HG02852 (cell line): Measurements from ENCODE around the gene ATP10D.

Source experiments
- ATAC-seq: cut with Tn5 transposase; IDR thresholded peaks from one replicate; pipeline ENCODE4 v1.9.1; 2021; ENCODE audit warnings: mild to moderate bottlenecking, moderate library complexity; ENCODE audit not compliant: unreplicated experiment

ATP10D gene

DNA sequence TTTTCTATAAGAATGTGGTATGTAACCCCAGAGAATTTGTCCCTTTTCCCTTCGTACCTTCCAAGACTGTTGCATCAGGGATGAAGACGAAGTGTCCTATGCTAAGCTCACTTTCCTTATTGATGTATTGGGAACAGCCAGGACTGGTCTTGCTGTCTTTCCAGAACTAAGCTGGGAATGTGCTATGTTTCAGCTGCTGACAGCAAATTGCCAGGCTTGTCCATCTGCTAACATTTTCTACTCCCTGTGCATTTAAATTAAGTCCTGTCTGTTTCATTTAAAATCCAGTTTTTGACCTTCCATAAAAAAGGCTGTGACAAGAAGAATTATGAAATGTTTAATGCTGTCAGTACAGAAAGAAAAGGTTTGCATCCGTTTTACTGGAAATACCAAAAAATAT is 87.9 kb downstream of the ATP10D start:
- ATAC-seq: no peak

GRCh38 chr4:47577779-47578553 is 92.9 kb downstream of the ATP10D start:
- ATAC-seq: no peak

GRCh38 chr4:47579235-47579634 is 94.2 kb downstream of the ATP10D start:
- ATAC-seq: no peak

DNA sequence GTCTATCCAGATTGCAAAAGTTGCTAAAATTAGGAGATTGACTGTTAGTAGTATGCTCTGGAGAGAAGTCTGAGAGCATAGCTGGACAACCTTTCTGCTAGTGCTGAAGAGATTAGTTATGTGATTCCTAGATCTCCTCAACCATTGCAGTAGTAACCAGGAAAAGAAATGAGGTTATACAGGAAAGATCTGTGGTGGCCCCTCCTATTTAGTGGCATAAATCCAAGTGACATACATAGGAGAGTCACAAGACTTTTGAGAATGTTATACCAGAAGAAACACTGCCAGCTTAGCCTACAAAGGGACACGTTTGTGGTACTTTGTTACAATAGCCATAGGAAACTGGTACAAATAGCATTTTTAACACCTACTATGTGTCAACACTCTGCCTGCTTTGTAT is 105.2 kb downstream of the ATP10D start:
- ATAC-seq: no peak

- no peak for ATAC-seq
Measured at GRCh38 chr4:47597696-47598095, 112.6 kb downstream of the ATP10D start.

GRCh38 chr4:47598320-47598719 is 113.2 kb downstream of the ATP10D start:
- ATAC-seq: no peak

DNA sequence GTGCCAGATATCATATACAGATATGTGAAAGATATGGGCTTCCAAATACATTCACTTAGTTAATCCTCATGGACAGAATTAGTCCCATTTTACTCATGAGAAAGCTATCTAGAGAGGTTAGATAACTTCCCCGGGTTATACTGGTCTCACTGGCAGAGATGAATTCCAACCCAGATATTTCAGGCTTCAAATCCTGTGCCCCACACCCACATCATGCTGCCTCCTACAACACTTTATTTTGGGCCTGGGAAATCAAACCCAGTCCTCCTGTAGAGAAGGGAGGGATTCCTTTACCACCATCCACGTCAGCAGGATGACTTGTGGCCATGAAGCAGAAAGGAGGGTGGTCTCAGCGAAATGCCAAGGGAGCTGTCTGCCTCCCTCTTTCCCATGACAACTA is 113.8 kb downstream of the ATP10D start:
- no peak for ATAC-seq

DNA sequence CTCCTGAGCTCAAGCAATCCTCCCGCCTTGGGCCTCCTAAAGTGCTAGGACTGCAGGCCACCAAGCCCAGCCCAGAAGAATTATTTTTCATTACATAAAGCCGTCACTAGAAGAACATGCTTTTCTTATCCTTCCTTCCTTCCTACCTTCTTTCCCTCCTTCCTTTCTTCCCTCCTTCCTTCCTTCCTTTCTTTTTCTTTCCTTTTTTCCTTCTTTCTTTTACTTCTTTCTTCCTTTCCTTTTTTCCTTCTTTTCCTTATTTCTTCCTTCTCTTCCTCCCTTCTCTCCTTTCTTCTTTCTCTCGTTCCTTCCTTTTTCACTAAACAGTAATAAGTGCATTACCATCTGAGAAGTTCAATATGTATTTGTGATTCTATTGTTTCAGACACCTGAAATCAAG is 121.4 kb downstream of the ATP10D start:
- ATAC-seq: no peak

GRCh38 chr4:47612116-47613023 is 127.3 kb downstream of the ATP10D start:
- ATAC-seq: no peak

DNA sequence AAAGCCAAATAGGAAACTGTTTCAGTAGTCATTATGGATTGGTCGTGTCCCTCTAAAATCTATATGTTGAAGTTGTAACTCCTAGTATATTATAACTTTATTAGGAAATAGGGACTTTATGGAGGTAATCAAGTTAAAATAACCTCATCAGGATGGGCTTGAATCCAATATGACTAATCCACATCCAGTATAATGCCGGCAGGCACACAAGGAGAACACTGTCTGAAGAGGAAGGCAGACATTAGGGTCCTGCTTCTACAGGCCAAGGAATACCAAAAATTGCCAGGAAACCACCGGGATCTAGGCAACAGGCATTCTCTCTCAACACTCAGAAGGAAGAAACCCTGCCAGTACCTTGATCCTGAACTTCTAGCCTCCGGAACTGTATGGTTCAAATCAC is 130.3 kb downstream of the ATP10D start:
- no peak for ATAC-seq

DNA sequence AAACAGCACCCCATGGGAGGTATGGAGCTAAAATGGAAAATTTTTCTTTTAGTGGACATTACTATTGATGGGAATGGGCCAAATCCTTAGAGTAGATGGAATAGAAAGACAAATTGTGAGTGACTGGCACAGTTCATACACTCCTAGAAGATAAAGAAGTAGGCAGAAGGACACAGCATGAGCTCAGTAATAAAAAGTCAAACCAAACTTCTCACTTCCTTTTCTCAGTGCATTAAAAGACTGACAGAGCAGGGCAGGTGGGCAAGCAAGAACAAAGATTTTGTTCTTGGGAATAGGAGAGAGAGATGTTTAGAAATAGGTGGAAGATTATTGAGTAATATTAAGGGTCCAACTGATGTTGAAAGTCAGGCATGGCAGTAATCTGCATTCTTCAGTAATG is 132.5 kb downstream of the ATP10D start:
- no peak for ATAC-seq

DNA sequence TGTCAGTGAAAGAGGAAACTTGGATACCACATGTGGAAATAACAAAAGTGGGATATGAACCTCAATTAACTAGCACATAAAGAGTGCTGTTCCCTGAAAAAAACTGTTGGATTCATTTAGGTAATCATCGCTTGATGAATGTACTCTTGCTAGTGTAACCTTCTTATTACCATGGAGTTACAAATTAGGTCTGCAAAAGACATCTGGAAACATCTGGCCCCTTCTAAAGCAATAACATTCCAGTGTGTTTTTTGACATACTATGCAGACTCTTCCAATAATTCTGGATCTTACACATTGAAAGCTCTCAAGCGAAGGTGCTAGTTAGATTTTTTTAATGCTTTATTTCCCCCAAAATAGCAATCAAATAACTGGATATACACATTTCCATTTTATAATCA is 134.6 kb downstream of the ATP10D start:
- ATAC-seq: no peak

DNA sequence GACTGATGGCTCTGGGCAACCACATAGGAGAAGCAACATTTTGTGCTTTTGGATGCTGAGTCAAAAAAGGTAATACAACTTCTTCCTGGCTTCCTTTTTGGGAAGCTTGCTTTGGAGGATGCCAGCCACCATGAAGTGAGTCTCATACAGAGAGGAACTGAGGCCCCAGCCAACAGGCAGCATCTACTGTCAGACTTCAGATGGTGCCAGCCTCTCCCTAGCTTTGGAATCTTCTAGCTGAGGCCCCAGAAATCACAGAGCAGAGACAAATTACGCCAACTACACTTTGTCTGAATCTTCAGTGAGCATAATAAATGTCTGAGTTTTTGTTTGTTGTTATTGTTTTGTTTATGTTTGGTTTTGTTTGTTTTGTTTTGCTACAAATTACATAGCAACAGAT is 136.1 kb downstream of the ATP10D start:
- ATAC-seq: no peak

DNA sequence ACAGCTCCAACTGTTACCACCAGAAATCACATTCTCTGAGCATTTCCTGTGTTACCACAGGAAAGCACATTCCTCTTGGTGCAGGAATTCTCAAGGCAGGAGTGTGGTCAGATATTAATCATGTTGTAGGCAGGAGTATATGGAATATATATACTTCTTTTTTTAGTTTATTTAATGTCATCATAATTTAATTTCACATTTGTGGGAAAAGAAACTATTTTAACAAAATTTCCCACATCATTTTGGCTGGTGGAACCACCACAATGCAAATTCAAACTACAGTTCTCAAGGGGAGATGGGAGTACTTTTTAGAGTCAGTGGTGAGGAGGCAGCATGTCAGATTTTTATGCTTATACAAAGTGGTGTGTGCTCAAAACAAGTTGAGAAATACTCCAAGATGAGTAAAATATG is 139.0 kb downstream of the ATP10D start:
- no peak for ATAC-seq

- ATAC-seq: no peak
Measured at GRCh38 chr4:47631161-47631560, 146.1 kb downstream of the ATP10D start.

- ATAC-seq: no peak
Measured at GRCh38 chr4:47639531-47639930, 154.5 kb downstream of the ATP10D start.

- no peak for ATAC-seq
Measured at GRCh38 chr4:47640911-47641310, 155.8 kb downstream of the ATP10D start.

GRCh38 chr4:47641755-47642154 is 156.7 kb downstream of the ATP10D start:
- no peak for ATAC-seq

GRCh38 chr4:47642191-47642830 is 157.2 kb downstream of the ATP10D start:
- no peak for ATAC-seq
